Colonic mucosa (tissue), 4 donors: Measurements from ENCODE around the gene CAMK4. TPM values are rescaled to one million over a fixed set of nuclear protein-coding genes. Genes with fewer than 3 reads are reported as not detected.

Source experiments
- DNase-seq: peaks from one replicate; pipeline ENCODE4 v3.0.0-alpha.2; 2020
- H3K27ac ChIP-seq: fragments of 200-600 bp; one replicate; pipeline ENCODE4 v1.8.0; 2021
- H3K27me3 ChIP-seq: fragments of 200-600 bp; one replicate; pipeline ENCODE4 v1.8.0; 2021
- H3K36me3 ChIP-seq: fragments of 200-600 bp; one replicate; pipeline ENCODE4 v1.8.0; 2021
- H3K4me1 ChIP-seq: fragments of 200-600 bp; one replicate; pipeline ENCODE4 v1.8.0; 2021; ENCODE audit warnings: mild to moderate bottlenecking
- H3K4me3 ChIP-seq: fragments of 200-600 bp; one replicate; pipeline ENCODE4 v1.8.0; 2021
- H3K9ac ChIP-seq, 2 donors: one replicate each; pipeline ENCODE4 v1.7.0; 2013; ENCODE audit warnings: control low read depth in 2 of 2, low read depth in 2 of 2, low read length in 2 of 2
- H3K9me3 ChIP-seq: fragments of 200-600 bp; one replicate; pipeline ENCODE4 v1.8.0; 2021
- intact Hi-C: fragments of 100-400 bp; cut with DNase I; formaldehyde crosslinking; loops from one replicate; pipeline ENCODE4 v1.14.1; 2022
- total RNA-seq, 2 donors: library from RNA; stranded (reverse); fragmentation: NEBNext Ultra II Directional in 1 of 2; extraction: Animal tissue kit (Norgen Biotek cat#: 25700) in 1 of 2; gene quantifications; one replicate each; pipeline ENCODE4 v1.2.1, GENCODE V29; 2021
- TF ChIP-seq, protein P1 (sequence below): fragments of 200-600 bp; IDR thresholded peaks from one replicate; pipeline ENCODE4 v1.8.0; 2022; ENCODE audit warnings: antibody characterized with exemption, mild to moderate bottlenecking
- donor health status: healthy.
- donor health status: DM: no; HTN: no; CAD: no.
- donor health status: DM: no; HTN: no; CAD: no.

CAMK4 gene
- total RNA-seq, 2 donors from 2014 or later, result 2.4 to 2.9 TPM

DNA sequence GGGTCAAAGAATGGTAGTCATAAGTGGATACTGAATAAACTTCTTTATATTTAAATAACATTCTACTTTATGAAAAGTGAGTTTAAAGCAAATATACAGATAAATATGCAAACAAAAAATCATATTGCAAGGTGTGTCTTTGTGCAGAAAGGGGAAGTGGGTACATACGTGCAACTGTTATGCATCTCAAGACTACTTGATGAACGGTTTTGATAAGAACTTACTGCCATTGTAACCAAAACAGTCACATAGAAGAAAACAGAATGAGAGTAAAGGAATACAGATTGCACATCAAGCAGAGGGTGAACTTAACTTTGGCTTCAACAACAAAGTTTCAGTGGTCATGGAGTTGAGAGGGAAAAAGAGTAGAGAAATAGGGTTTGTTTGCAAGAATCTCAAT is 9.9 kb downstream of the CAMK4 start:
- Histone ChIP-seq H3K27me3 (no peaks in the 10 kb centered on the region), H3K9ac (no peak overlapping the region), H3K4me3 (no peak overlapping the region), H3K4me1 (no peaks in the 10 kb centered on the region), H3K27ac (no peak overlapping the region), H3K9me3 (no peaks in the 10 kb centered on the region), H3K36me3 (no peaks in the 10 kb centered on the region)
- intact Hi-C loops, result no loop called here
- DNase-seq, result no peak
- TF ChIP-seq, protein P1, sequence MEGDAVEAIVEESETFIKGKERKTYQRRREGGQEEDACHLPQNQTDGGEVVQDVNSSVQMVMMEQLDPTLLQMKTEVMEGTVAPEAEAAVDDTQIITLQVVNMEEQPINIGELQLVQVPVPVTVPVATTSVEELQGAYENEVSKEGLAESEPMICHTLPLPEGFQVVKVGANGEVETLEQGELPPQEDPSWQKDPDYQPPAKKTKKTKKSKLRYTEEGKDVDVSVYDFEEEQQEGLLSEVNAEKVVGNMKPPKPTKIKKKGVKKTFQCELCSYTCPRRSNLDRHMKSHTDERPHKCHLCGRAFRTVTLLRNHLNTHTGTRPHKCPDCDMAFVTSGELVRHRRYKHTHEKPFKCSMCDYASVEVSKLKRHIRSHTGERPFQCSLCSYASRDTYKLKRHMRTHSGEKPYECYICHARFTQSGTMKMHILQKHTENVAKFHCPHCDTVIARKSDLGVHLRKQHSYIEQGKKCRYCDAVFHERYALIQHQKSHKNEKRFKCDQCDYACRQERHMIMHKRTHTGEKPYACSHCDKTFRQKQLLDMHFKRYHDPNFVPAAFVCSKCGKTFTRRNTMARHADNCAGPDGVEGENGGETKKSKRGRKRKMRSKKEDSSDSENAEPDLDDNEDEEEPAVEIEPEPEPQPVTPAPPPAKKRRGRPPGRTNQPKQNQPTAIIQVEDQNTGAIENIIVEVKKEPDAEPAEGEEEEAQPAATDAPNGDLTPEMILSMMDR, result no peak

DNA sequence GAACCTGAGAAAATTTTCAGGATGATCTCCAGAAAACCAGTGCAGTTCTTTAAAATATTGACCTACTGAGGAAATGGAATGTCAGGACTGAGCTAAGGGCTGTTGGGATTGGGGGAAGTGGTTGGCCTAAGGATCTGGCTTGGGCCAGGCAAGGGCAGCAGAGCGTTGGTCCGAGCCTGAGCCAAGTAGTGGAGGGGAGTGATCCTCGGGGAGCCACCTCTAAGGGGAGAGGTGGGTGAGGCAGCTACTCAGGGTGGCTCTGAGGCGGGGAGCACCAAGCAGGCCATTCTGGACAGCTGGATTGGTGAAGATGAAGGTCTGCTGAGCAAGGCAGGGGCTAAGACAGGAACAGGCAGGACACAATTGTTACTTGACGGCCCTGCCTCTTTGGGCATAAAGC is 11.5 kb downstream of the CAMK4 start:
- H3K9ac ChIP-seq, result no peak overlapping the region
- no peak overlapping the region for H3K27ac ChIP-seq
- DNase-seq, result no peak
- H3K4me3 ChIP-seq, result no peak overlapping the region
- no peaks in the 10 kb centered on the region for H3K4me1 ChIP-seq
- no peaks in the 10 kb centered on the region for H3K27me3 ChIP-seq
- H3K9me3 ChIP-seq, result no peaks in the 10 kb centered on the region
- no peaks in the 10 kb centered on the region for H3K36me3 ChIP-seq
- intact Hi-C loops, result no loop called here
- TF ChIP-seq, protein P1, result no peak

DNA sequence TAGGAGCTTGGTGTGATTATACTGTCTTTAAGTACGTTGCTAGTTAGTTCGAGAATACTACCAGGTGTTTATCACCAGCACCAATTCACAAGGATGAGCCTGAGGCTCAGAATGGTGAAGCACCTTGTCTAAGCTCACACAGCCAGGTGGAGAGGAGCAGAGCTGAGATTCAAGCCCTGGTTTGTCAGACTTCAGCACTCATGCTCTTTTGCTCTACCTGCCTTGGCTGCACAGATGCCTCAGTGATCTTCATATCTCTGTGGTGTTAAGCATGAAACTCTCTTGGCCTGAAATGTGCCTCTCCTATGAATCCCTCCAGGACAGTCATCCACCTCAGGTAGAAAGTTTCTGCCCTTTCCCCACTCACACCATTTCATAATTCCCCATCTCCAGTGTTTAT is 12.2 kb downstream of the CAMK4 start:
- no peak overlapping the region for H3K4me3 ChIP-seq
- intact Hi-C loops, result no loop called here
- no peaks in the 10 kb centered on the region for H3K9me3 ChIP-seq
- H3K4me1 ChIP-seq, result no peaks in the 10 kb centered on the region
- no peaks in the 10 kb centered on the region for H3K27me3 ChIP-seq
- DNase-seq, result no peak
- H3K9ac ChIP-seq, result no peak overlapping the region
- TF ChIP-seq, protein P1, result no peak
- H3K36me3 ChIP-seq, result no peaks in the 10 kb centered on the region
- no peak overlapping the region for H3K27ac ChIP-seq

DNA sequence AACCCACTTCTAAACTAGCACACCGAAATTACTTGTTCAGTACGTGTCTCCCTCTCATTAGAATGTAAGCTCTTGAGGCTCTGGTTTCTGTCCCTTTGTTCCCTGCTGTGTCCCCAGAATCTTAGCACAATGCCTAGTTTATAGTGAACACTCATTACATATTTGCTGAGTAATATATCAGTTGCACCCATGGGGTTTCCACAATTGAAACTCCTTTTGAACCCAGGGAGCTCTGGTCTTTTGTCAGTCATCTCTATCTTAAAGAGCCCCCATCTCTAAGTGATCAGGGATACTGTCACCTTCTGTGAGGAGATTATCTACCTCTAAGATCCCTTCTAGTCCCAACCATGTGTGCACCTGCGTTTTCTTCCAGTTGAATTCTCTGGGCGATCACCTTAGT is 12.8 kb downstream of the CAMK4 start:
- no peak overlapping the region for H3K4me3 ChIP-seq
- intact Hi-C loops, result no loop called here
- H3K9me3 ChIP-seq, result no peaks in the 10 kb centered on the region
- H3K9ac ChIP-seq, result no peak overlapping the region
- TF ChIP-seq, protein P1, result no peak
- H3K36me3 ChIP-seq, result no peaks in the 10 kb centered on the region
- H3K27ac ChIP-seq, result no peak overlapping the region
- no peak for DNase-seq
- no peaks in the 10 kb centered on the region for H3K4me1 ChIP-seq
- H3K27me3 ChIP-seq, result no peaks in the 10 kb centered on the region

DNA sequence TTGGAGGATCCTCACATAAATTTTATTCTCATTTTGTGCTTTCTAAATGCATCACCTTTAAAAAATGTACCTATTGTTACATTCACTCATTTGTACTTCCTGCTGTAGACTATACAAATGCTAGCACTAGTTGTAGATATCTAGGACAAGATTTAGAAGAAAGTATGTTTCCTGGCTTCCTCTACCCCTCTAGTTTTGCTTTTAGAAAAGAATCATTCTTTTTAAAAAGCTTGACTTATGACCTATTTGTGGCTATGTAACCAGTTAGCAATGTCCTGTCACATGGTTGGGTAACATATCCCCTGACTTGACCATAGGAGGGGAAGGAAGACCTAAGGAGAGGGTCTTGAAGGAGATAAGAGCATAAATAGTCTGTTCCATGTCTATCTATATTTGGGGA is 13.3 kb downstream of the CAMK4 start:
- H3K27me3 ChIP-seq, result no peaks in the 10 kb centered on the region
- no peak overlapping the region for H3K4me3 ChIP-seq
- TF ChIP-seq, protein P1, result no peak
- no peaks in the 10 kb centered on the region for H3K9me3 ChIP-seq
- H3K36me3 ChIP-seq, result no peaks in the 10 kb centered on the region
- no peak overlapping the region for H3K9ac ChIP-seq
- H3K27ac ChIP-seq, result no peak overlapping the region
- intact Hi-C loops, result no loop called here
- H3K4me1 ChIP-seq, result no peaks in the 10 kb centered on the region
- DNase-seq, result no peak
